B cell (primary cell): Measurements from ENCODE around the gene ALG3. TPM values are rescaled to one million over a fixed set of nuclear protein-coding genes. Genes with fewer than 3 reads are reported as not detected.
A peak's percentile ranks its signal among the peaks of the same experiment; 100 is the strongest.

ENCODE experiments used
- ATAC-seq: fragments of 200-7000 bp; cut with Tn5 transposase; one replicate; pipeline ENCODE4 v1.10.0; 2021; ENCODE audit warnings: low read depth, mild to moderate bottlenecking, moderate number of reproducible peaks, moderate library complexity
- CTCF ChIA-PET: fragments of 350-600 bp; sonication (Branson Sonifier 250); formaldehyde crosslinking; loops from one replicate; lab custom pipeline; 2021; ENCODE audit warnings: antibody characterized with exemption, inconsistent platforms; lab: Charles Lee
- POLR2A ChIA-PET: fragments of 350-600 bp; sonication (Branson Sonifier 250); formaldehyde crosslinking; loops from one replicate; lab custom pipeline; 2021; ENCODE audit warnings: antibody characterized with exemption; lab: Charles Lee
- DNase-seq: peaks from one replicate; pipeline ENCODE4 v3.0.0; 2013
- H2AFZ ChIP-seq: 2 replicates; pipeline ENCODE4 v1.6.1; 2012; ENCODE audit warnings: mild to moderate bottlenecking, low read depth, low read length; ENCODE audit not compliant: insufficient read depth, poor library complexity, severe bottlenecking
- H3K27ac ChIP-seq, 2 donors: 1 replicate in 1 of 2; 2 replicates in 1 of 2; pipeline ENCODE4 v1.5.1; 2012 to 2013; ENCODE audit warnings: low read length in 2 of 2, mild to moderate bottlenecking in 2 of 2, moderate library complexity in 1 of 2
- H3K27me3 ChIP-seq, 4 experiments: fragments of 200-600 bp in 1 of 4; sonication (generic) in 1 of 4; replicated peaks in 1 of 4; 1 replicate in 2 of 4; 2 replicates in 2 of 4; pipeline versions ENCODE4 v1.6.1 to v1.7.0; 2013 to 2016; ENCODE audit warnings: low read length in 3 of 4, mild to moderate bottlenecking in 2 of 4, mixed read lengths in 1 of 4, moderate library complexity in 1 of 4; ENCODE audit not compliant: insufficient read depth in 4 of 4, control insufficient read depth in 3 of 4; ENCODE audit errors: control extremely low read depth in 1 of 4
- H3K36me3 ChIP-seq, 2 experiments: replicated peaks in 1 of 2; 1 replicate in 1 of 2; 2 replicates in 1 of 2; pipeline versions ENCODE4 v1.6.1 to v1.7.1; 2013; ENCODE audit warnings: low read length in 1 of 2; ENCODE audit not compliant: insufficient read depth in 2 of 2, control insufficient read depth in 1 of 2; ENCODE audit errors: control extremely low read depth in 1 of 2, extremely low read depth in 1 of 2
- H3K4me1 ChIP-seq, 2 donors: fragments of 200-600 bp in 1 of 2; sonication (generic) in 1 of 2; 1 replicate in 1 of 2; 2 replicates in 1 of 2; pipeline versions ENCODE4 v1.5.1 to v1.6.1; 2013 to 2017; ENCODE audit warnings: low read length in 2 of 2; ENCODE audit not compliant: control insufficient read depth in 2 of 2, insufficient read depth in 2 of 2
- H3K4me2 ChIP-seq: replicated peaks from 2 replicates; pipeline ENCODE3; 2012; ENCODE audit warnings: mild to moderate bottlenecking, low read depth, low read length; ENCODE audit not compliant: poor library complexity, severe bottlenecking
- H3K4me3 ChIP-seq, 5 experiments: fragments of 200-600 bp in 1 of 5; sonication (generic) in 1 of 5; 1 replicate in 3 of 5; 2 replicates in 2 of 5; pipeline versions ENCODE4 v1.5.1 to v1.7.0; 2011 to 2016; ENCODE audit warnings: low read length in 4 of 5, mild to moderate bottlenecking in 4 of 5, low read depth in 2 of 5, control low read depth in 1 of 5, moderate library complexity in 1 of 5; ENCODE audit not compliant: insufficient read depth in 1 of 5; ENCODE audit errors: control extremely low read depth in 1 of 5, extremely low read depth in 1 of 5
- H3K79me2 ChIP-seq: fragments of 200-600 bp; sonication (generic); one replicate; pipeline ENCODE4 v1.6.0; 2016; ENCODE audit warnings: low read length; ENCODE audit not compliant: control insufficient read depth, insufficient read depth
- H3K9ac ChIP-seq: fragments of 200-600 bp; sonication (generic); 2 replicates; pipeline ENCODE4 v1.6.1; 2017; ENCODE audit warnings: mild to moderate bottlenecking, low read length, moderate library complexity
- H3K9me3 ChIP-seq, 3 donors: one replicate each; pipeline versions ENCODE4 v1.6.1 to v1.7.1; 2013; ENCODE audit warnings: low read length in 2 of 3; ENCODE audit not compliant: control insufficient read depth in 2 of 3, insufficient read depth in 1 of 3; ENCODE audit errors: control extremely low read depth in 1 of 3
- H4K20me1 ChIP-seq: 2 replicates; pipeline ENCODE4 v1.6.0; 2012; ENCODE audit warnings: mild to moderate bottlenecking, low read length; ENCODE audit not compliant: insufficient read depth, control insufficient read depth, poor library complexity, severe bottlenecking
- H3K27ac Mint-ChIP-seq: one replicate; pipeline ENCODE4 v1.8.0; 2021; ENCODE audit warnings: mixed read lengths
- H3K27me3 Mint-ChIP-seq: one replicate; pipeline ENCODE4 v1.8.0; 2021; ENCODE audit warnings: mixed read lengths
- H3K4me1 Mint-ChIP-seq: one replicate; pipeline ENCODE4 v1.8.0; 2021; ENCODE audit warnings: mixed read lengths
- H3K4me3 Mint-ChIP-seq: one replicate; pipeline ENCODE4 v1.8.0; 2021; ENCODE audit warnings: mixed read lengths
- H3K9me3 Mint-ChIP-seq: one replicate; pipeline ENCODE4 v1.8.0; 2022; ENCODE audit warnings: mixed read lengths; ENCODE audit not compliant: insufficient read depth
- EZH2 ChIP-seq: IDR thresholded peaks from 2 replicates; pipeline ENCODE4 v1.6.1; 2012; ENCODE audit warnings: borderline replicate concordance, low read depth, mild to moderate bottlenecking, moderate library complexity, low read length; ENCODE audit not compliant: insufficient read depth, poor library complexity, severe bottlenecking
- WGBS: methylation state at CpG from one replicate; pipeline ENCODE4 v1.1.5; 2013; ENCODE audit warnings: missing lambda C conversion rate; ENCODE audit not compliant: insufficient coverage; 5-methylcytosine and 5-hydroxymethylcytosine counted together
- intact Hi-C: fragments of 100-400 bp; cut with micrococcal nuclease; formaldehyde crosslinking; loops from one replicate; pipeline ENCODE4 v1.10.0; 2022
- polyA plus RNA-seq: library from polyadenylated mRNA; depleted of rRNA; stranded (reverse); fragments of >200 nt; gene quantifications from 2 replicates; pipeline ENCODE4 v1.2.3, GENCODE V29; 2012
- total RNA-seq, 2 donors: library from RNA; stranded (reverse); fragments of 120-200 nt in 1 of 2; gene quantifications; 1 replicate in 1 of 2; 2 replicates in 1 of 2; pipeline versions ENCODE4 v1.2.3 to v1.2.4, GENCODE V29; 2013 to 2022
- TF ChIP-seq, protein P1 (sequence below): fragments of 200-600 bp; IDR thresholded peaks from one replicate; pipeline ENCODE4 v1.8.0; 2022; ENCODE audit warnings: antibody characterized with exemption, mild to moderate bottlenecking

Gene ALG3
- total and polyA plus RNA-seq, 2 donors (not counting 1 experiment from before 2014, with no cell fraction given): 36.1 to 38.6 TPM

DNA sequence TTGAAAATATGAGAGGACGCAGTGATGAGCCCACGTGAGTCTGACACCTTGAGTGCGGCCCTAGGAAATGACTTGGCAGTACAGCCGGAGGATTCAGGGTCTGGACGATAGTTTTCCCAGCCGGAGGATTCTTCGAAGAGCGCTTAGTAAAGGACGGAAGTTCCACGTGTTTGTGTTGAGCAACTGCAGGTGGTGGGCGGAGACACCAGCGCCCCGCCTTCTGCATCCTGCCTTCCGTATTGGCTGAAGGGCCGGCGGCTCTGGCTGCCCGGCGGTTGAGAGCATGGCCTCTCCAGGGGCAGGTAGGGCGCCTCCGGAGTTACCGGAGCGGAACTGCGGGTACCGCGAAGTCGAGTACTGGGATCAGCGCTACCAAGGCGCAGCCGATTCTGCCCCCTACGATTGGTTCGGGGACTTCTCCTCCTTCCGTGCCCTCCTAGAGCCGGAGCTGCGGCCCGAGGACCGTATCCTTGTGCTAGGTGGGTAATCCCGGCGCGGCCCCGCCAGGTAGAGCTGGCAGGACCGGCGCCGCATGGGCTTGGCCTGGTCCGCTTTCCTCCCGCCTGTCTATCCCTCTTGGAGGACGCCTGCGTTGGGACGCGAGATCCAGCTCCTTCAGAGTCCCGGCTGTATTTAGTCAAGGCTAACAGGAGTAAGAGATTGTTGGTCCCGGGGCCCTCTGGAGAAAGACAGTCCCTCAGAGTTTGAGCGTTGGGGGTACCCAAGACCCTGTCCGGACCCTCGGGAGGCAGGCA is 827 bp upstream of the ALG3 start, which contains the start of gene EEF1AKMT4:
Gene EEF1AKMT4, plus strand, starts transcription at position 261 of the 755 bp plus-strand sequence. Its CDS starts 23 bp downstream, at position 284.
- CTCF ChIA-PET: interaction anchor here (0.8 to 1.4 kb wide), 18 partner anchors 8 to 364 kb away, joined by 3 to 23 read pairs (median 4); partner anchors contain the start of genes ABCF3, EIF2B5 and VWA5B2
- no peak for TF ChIP-seq EZH2
- TF ChIP-seq, protein P1, sequence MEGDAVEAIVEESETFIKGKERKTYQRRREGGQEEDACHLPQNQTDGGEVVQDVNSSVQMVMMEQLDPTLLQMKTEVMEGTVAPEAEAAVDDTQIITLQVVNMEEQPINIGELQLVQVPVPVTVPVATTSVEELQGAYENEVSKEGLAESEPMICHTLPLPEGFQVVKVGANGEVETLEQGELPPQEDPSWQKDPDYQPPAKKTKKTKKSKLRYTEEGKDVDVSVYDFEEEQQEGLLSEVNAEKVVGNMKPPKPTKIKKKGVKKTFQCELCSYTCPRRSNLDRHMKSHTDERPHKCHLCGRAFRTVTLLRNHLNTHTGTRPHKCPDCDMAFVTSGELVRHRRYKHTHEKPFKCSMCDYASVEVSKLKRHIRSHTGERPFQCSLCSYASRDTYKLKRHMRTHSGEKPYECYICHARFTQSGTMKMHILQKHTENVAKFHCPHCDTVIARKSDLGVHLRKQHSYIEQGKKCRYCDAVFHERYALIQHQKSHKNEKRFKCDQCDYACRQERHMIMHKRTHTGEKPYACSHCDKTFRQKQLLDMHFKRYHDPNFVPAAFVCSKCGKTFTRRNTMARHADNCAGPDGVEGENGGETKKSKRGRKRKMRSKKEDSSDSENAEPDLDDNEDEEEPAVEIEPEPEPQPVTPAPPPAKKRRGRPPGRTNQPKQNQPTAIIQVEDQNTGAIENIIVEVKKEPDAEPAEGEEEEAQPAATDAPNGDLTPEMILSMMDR: no peak
- H3K4me3 ChIP-seq: peak within 1 kb of the TSS; percentile 88 to 93 (median 91)

More for the DNA sequence above, 827 bp upstream of the ALG3 start, which contains the start of gene EEF1AKMT4:
- H3K27ac Mint-ChIP-seq: peak within 1 kb of the TSS; percentile 86
- H3K4me1 Mint-ChIP-seq: peaks cover 9% of the 10 kb centered on the region
- Histone ChIP-seq H3K27ac (peak within 1 kb of the TSS; percentile 59 to 77), H2AFZ (peak within 1 kb of the TSS; percentile 99), H3K36me3 (peaks cover 0 to 12% of the 10 kb centered on the region in 2 experiments), H3K4me2 (peak within 1 kb of the TSS; percentile 88), H3K27me3 (no peaks in the 10 kb centered on the region), H3K79me2 (peaks cover 6% of the 10 kb centered on the region), H3K9me3 (no peaks in the 10 kb centered on the region), H3K4me1 (peaks cover 5 to 17% of the 10 kb centered on the region in 2 donors), H4K20me1 (peaks cover 12% of the 10 kb centered on the region), H3K9ac (peak within 1 kb of the TSS; percentile 84)
- H3K27me3 Mint-ChIP-seq: no peaks in the 10 kb centered on the region
- ATAC-seq (peak; percentile 85), DNase-seq (peak; percentile 95)
- POLR2A ChIA-PET: interaction anchor here (1.0 to 1.4 kb wide), 2 partner anchors 20 to 231 kb away, joined by 3 read pairs; partner anchors contain the start of gene VWA5B2
- no peaks in the 10 kb centered on the region for H3K9me3 Mint-ChIP-seq
- intact Hi-C loops: loop anchor here (1.0 kb wide), 12 partner anchors 11 to 354 kb away; partner anchors contain the start of genes ABCC5, AP2M1, EIF2B5 and EIF4G1
- WGBS: 1% methylated on average over 54 of the region's 54 CpGs
- peak within 1 kb of the TSS; percentile 87 for H3K4me3 Mint-ChIP-seq
